Adipocyte (in vitro differentiated cells): ENCODE data around the gene CLDN1.

Source experiments
- DNase-seq: peaks from one replicate; pipeline ENCODE4 v3.0.0-alpha.2; 2015; ENCODE audit warnings: low read depth
- H3K27me3 ChIP-seq: replicated peaks from 2 replicates; pipeline ENCODE4 v1.7.0; 2013; ENCODE audit warnings: mild to moderate bottlenecking, low read length, moderate library complexity; ENCODE audit not compliant: control insufficient read depth, insufficient read depth
- H3K36me3 ChIP-seq: 2 replicates; pipeline ENCODE4 v1.7.0; 2013; ENCODE audit warnings: low read length, mild to moderate bottlenecking, moderate library complexity; ENCODE audit not compliant: control insufficient read depth, insufficient read depth, severe bottlenecking
- H3K4me1 ChIP-seq: 2 replicates; pipeline ENCODE4 v1.7.0; 2013; ENCODE audit warnings: mild to moderate bottlenecking, low read length, moderate library complexity; ENCODE audit not compliant: control insufficient read depth, insufficient read depth
- H3K4me3 ChIP-seq: 2 replicates; pipeline ENCODE4 v1.7.0; 2013; ENCODE audit warnings: mild to moderate bottlenecking, low read length, moderate library complexity
- H3K9ac ChIP-seq: 2 replicates; pipeline ENCODE4 v1.7.0; 2013; ENCODE audit warnings: mild to moderate bottlenecking, low read length, moderate library complexity
- H3K9me3 ChIP-seq: 2 replicates; pipeline ENCODE4 v1.7.0; 2013; ENCODE audit warnings: mild to moderate bottlenecking, low read length, moderate library complexity; ENCODE audit not compliant: control insufficient read depth

Gene CLDN1

GRCh38 chr3:190308154-190308553, 14.1 kb downstream of the CLDN1 start:
- DNase-seq: no peak

GRCh38 chr3:190307164-190307545, 15.1 kb downstream of the CLDN1 start:
- Histone ChIP-seq H3K9me3 (no peaks in the 10 kb centered on the region), H3K4me1 (peaks cover 12% of the 10 kb centered on the region), H3K4me3 (no peak overlapping the region), H3K9ac (no peak overlapping the region), H3K27me3 (no peaks in the 10 kb centered on the region), H3K36me3 (no peaks in the 10 kb centered on the region)
- no peak for DNase-seq

More at GRCh38 chr3:190308154-190308553, 14.1 kb downstream of the CLDN1 start:
- Histone ChIP-seq H3K4me3 (no peak overlapping the region), H3K4me1 (peaks cover 12% of the 10 kb centered on the region), H3K27me3 (no peaks in the 10 kb centered on the region), H3K9ac (no peak overlapping the region), H3K9me3 (no peaks in the 10 kb centered on the region), H3K36me3 (no peaks in the 10 kb centered on the region)

GRCh38 chr3:190306513-190307163, 15.6 kb downstream of the CLDN1 start:
- H3K4me3 ChIP-seq: no peak overlapping the region
- no peaks in the 10 kb centered on the region for H3K9me3 ChIP-seq
- H3K36me3 ChIP-seq: no peaks in the 10 kb centered on the region
- no peaks in the 10 kb centered on the region for H3K27me3 ChIP-seq
- DNase-seq: no peak
- H3K4me1 ChIP-seq: peaks cover 12% of the 10 kb centered on the region
- H3K9ac ChIP-seq: no peak overlapping the region

GRCh38 chr3:190306026-190306425, 16.2 kb downstream of the CLDN1 start:
- Histone ChIP-seq H3K4me3 (no peak overlapping the region), H3K27me3 (no peaks in the 10 kb centered on the region), H3K4me1 (peaks cover 12% of the 10 kb centered on the region), H3K36me3 (no peaks in the 10 kb centered on the region), H3K9ac (no peak overlapping the region), H3K9me3 (no peaks in the 10 kb centered on the region)
- DNase-seq: no peak

DNA sequence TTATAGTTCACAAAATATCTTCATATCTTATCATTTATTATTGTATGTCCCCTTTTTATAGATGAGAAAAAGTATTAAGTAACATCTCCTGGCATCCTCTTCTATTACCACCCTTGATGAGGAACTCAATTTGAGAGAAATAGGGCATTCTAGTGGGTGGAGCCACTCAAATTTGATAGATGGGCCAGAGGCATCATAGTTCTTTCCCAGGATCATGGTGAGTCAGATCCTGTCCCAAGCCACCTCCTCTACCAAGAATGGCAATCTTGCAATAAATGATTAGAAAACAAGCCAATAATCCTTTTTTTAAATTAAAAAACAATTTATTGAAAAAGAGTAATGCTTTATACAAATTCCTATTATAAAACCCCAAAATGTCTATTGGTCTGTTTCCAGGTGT, 16.8 kb downstream of the CLDN1 start:
- Histone ChIP-seq H3K27me3 (no peaks in the 10 kb centered on the region), H3K4me3 (no peak overlapping the region), H3K9me3 (no peaks in the 10 kb centered on the region), H3K4me1 (peaks cover 12% of the 10 kb centered on the region), H3K36me3 (no peaks in the 10 kb centered on the region), H3K9ac (no peak overlapping the region)
- no peak for DNase-seq

DNA sequence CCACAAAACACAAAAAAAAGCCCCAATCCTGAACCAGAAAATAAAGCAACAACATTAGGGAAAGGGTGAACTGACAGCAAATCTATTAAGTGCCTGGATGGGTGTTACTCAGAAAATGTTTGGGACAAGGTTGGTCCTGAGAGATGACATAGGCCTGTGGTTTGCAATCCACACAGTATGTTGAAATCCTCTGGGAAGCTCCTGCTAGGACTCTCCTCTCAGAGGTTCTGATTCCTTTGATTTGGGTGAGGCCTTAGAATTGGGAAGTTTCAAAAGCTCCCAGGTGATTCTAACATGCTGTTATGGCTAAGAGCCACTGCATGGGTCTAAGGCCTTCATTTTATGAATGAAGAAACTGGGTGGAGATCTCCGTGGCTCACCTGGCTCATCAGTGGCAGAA, 18.4 kb downstream of the CLDN1 start:
- H3K9ac ChIP-seq: no peak overlapping the region
- no peaks in the 10 kb centered on the region for H3K27me3 ChIP-seq
- no peaks in the 10 kb centered on the region for H3K9me3 ChIP-seq
- DNase-seq: no peak
- H3K36me3 ChIP-seq: no peaks in the 10 kb centered on the region
- no peak overlapping the region for H3K4me3 ChIP-seq
- peaks cover 8% of the 10 kb centered on the region for H3K4me1 ChIP-seq

DNA sequence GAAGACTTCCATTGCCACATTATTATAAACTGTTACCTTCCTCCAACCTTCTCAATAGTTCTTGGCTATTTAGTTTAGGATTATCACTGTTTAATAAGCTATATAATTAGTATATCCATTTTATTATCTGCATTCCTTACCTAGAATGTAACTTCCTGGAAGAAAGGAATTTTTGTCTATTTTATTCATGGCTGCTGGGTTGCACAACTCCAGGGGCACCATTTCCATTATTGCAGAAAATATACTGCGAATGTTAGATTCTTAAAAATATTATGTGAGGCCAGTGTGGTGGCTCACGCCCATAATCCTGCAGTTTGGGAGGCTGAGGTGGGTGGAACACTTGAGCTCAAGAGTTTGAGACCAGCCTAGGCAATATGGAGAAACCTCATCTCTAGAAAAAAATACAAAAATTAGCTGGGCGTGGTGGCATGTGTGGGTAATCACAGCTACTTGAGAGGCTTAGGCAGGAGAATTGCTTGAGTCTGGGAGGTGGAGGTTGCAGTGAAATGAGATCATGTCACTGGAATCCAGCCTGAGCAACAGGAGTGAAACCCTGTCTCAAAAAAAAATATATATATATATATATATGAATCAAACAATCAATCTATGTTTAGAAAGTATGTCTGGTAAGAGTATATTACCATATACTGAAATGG, 19.9 kb downstream of the CLDN1 start:
- no peak overlapping the region for H3K4me3 ChIP-seq
- H3K9me3 ChIP-seq: no peaks in the 10 kb centered on the region
- peaks cover 7% of the 10 kb centered on the region for H3K4me1 ChIP-seq
- H3K27me3 ChIP-seq: no peaks in the 10 kb centered on the region
- DNase-seq: no peak
- H3K36me3 ChIP-seq: no peaks in the 10 kb centered on the region
- no peak overlapping the region for H3K9ac ChIP-seq

DNA sequence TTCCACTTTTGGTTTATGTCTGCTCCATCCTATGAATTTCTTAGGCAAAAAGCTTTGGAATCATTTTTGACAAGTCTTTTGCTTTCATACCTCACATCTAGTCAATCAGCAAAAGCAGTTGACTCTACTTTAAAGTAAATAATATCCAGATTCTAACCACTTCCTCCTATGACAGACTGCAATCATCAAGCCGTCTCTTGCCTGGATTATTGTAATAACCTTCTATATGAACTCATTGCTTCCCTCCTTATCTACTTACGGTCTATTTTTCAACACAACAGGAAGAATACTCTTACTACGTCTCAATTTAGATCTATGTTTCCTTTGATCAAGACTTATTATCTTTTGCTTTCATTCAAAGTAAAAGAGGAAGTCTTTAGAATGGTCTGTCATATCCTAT, 20.7 kb downstream of the CLDN1 start:
- no peak for DNase-seq
- Histone ChIP-seq H3K4me3 (no peak overlapping the region), H3K9me3 (no peaks in the 10 kb centered on the region), H3K4me1 (peaks cover 3% of the 10 kb centered on the region), H3K36me3 (no peaks in the 10 kb centered on the region), H3K27me3 (no peaks in the 10 kb centered on the region), H3K9ac (no peak overlapping the region)

DNA sequence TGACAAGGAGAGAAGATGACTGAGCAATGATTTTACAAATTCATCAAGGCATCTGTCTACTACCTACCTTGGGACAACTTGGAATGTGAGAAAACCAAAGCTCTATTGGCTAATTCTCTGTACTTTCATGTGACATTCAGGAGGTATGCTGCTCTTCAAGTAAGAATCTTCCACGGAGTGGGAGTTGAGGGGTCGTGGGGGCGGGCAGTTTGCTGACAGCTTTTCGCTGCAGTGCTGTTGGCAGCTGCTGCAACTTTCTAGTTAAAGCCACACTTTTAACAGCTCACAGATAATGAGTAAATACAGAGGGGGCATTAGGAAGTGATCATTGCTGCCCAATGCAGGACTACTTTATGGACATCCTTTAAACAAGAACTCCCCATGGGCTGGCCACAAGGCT, 22.3 kb downstream of the CLDN1 start:
- Histone ChIP-seq H3K36me3 (no peaks in the 10 kb centered on the region), H3K4me1 (no peaks in the 10 kb centered on the region), H3K9ac (no peak overlapping the region), H3K4me3 (no peak overlapping the region), H3K27me3 (no peaks in the 10 kb centered on the region), H3K9me3 (no peaks in the 10 kb centered on the region)
- no peak for DNase-seq

- no peaks in the 10 kb centered on the region for H3K36me3 ChIP-seq
Measured at GRCh38 chr3:190294030-190294429, 28.2 kb downstream of the CLDN1 start.

GRCh38 chr3:190293621-190294020, 28.6 kb downstream of the CLDN1 start:
- Histone ChIP-seq H3K9me3 (peaks cover 3% of the 10 kb centered on the region), H3K36me3 (no peaks in the 10 kb centered on the region), H3K27me3 (no peaks in the 10 kb centered on the region), H3K4me3 (no peak overlapping the region), H3K9ac (no peak overlapping the region), H3K4me1 (no peaks in the 10 kb centered on the region)
- DNase-seq: no peak

More at GRCh38 chr3:190294030-190294429, 28.2 kb downstream of the CLDN1 start:
- DNase-seq: no peak
- Histone ChIP-seq H3K27me3 (no peaks in the 10 kb centered on the region), H3K4me3 (no peak overlapping the region), H3K9ac (no peak overlapping the region), H3K9me3 (peaks cover 3% of the 10 kb centered on the region), H3K4me1 (no peaks in the 10 kb centered on the region)
